DOHH2 (cell line): ENCODE measurements around the gene PAMR1.

Experiments used
- H3F3A ChIP-seq: fragments of 200-600 bp; sonication (generic), shearing (Covaris generic); 2 replicates; pipeline ENCODE4 v1.6.0; 2016; ENCODE audit warnings: antibody characterized with exemption, mild to moderate bottlenecking; ENCODE audit not compliant: control insufficient read depth, insufficient read depth
- H3K27ac ChIP-seq: fragments of 200-600 bp; sonication (generic); 2 replicates; pipeline ENCODE4 v1.5.1; 2014; ENCODE audit warnings: low read depth, mild to moderate bottlenecking, low read length, moderate library complexity
- H3K27me3 ChIP-seq: fragments of 200-600 bp; sonication (generic); 2 replicates; pipeline ENCODE4 v1.6.1; 2014; ENCODE audit warnings: mild to moderate bottlenecking, low read length, mixed read lengths; ENCODE audit not compliant: control insufficient read depth
- H3K36me3 ChIP-seq: fragments of 200-600 bp; sonication (generic); 2 replicates; pipeline ENCODE4 v1.6.1; 2014; ENCODE audit warnings: mild to moderate bottlenecking, low read length, moderate library complexity, mixed read lengths; ENCODE audit not compliant: control insufficient read depth
- H3K4me1 ChIP-seq: fragments of 200-600 bp; sonication (generic); 2 replicates; pipeline ENCODE4 v1.6.1; 2014; ENCODE audit warnings: mild to moderate bottlenecking, low read length, mixed read lengths; ENCODE audit not compliant: control insufficient read depth
- H3K4me2 ChIP-seq: fragments of 200-600 bp; sonication (generic); 2 replicates; pipeline ENCODE4 v1.6.0; 2014; ENCODE audit warnings: mild to moderate bottlenecking, low read length, moderate library complexity
- H3K4me3 ChIP-seq: fragments of 200-600 bp; sonication (generic); 2 replicates; pipeline ENCODE4 v1.5.1; 2014; ENCODE audit warnings: mild to moderate bottlenecking, low read length, mixed read lengths
- H3K79me2 ChIP-seq: fragments of 200-600 bp; sonication (generic); 2 replicates; pipeline ENCODE4 v1.6.1; 2014; ENCODE audit warnings: mild to moderate bottlenecking, low read length, mixed read lengths; ENCODE audit not compliant: control insufficient read depth
- H3K9me2 ChIP-seq: fragments of 200-600 bp; sonication (generic); replicated peaks from 2 replicates; pipeline ENCODE4 v1.6.1; 2014; ENCODE audit warnings: mild to moderate bottlenecking, low read length, mixed read lengths; ENCODE audit not compliant: control insufficient read depth
- H3K9me3 ChIP-seq: fragments of 200-600 bp; sonication (generic); 2 replicates; pipeline ENCODE4 v1.6.1; 2014; ENCODE audit warnings: antibody characterized with exemption, low read length, mixed read lengths; ENCODE audit not compliant: control insufficient read depth, insufficient read depth
- H4K20me1 ChIP-seq: fragments of 200-600 bp; sonication (generic); 2 replicates; pipeline ENCODE4 v1.6.0; 2014; ENCODE audit warnings: low read depth, mild to moderate bottlenecking, antibody characterized with exemption, low read length, moderate library complexity; ENCODE audit not compliant: control insufficient read depth, insufficient read depth
- EZH2phosphoT487 ChIP-seq: fragments of 200-600 bp; sonication (generic); IDR thresholded peaks from 2 replicates; pipeline ENCODE4 v1.6.1; 2017; ENCODE audit warnings: borderline replicate concordance, mild to moderate bottlenecking, antibody characterized with exemption, low read length, moderate library complexity, mixed read lengths
- TF ChIP-seq, protein P1 (sequence below): fragments of 200-600 bp; sonication (generic); IDR thresholded peaks from one replicate; pipeline ENCODE4 v1.5.1; 2014; ENCODE audit warnings: antibody characterized with exemption, mild to moderate bottlenecking, low read depth, low read length; ENCODE audit not compliant: poor library complexity, severe bottlenecking

Gene PAMR1

GRCh38 chr11:35543481-35543880 is 18.1 kb upstream of the PAMR1 start:
- Histone ChIP-seq H3K9me2 (no peaks in the 10 kb centered on the region), H3K79me2 (no peaks in the 10 kb centered on the region), H4K20me1 (no peaks in the 10 kb centered on the region), H3K27ac (no peak overlapping the region), H3F3A (no peaks in the 10 kb centered on the region), H3K9me3 (no peaks in the 10 kb centered on the region), H3K4me3 (no peak overlapping the region), H3K4me1 (no peaks in the 10 kb centered on the region), H3K36me3 (no peaks in the 10 kb centered on the region), H3K27me3 (no peaks in the 10 kb centered on the region), H3K4me2 (no peak overlapping the region)
- TF ChIP-seq, protein P1, sequence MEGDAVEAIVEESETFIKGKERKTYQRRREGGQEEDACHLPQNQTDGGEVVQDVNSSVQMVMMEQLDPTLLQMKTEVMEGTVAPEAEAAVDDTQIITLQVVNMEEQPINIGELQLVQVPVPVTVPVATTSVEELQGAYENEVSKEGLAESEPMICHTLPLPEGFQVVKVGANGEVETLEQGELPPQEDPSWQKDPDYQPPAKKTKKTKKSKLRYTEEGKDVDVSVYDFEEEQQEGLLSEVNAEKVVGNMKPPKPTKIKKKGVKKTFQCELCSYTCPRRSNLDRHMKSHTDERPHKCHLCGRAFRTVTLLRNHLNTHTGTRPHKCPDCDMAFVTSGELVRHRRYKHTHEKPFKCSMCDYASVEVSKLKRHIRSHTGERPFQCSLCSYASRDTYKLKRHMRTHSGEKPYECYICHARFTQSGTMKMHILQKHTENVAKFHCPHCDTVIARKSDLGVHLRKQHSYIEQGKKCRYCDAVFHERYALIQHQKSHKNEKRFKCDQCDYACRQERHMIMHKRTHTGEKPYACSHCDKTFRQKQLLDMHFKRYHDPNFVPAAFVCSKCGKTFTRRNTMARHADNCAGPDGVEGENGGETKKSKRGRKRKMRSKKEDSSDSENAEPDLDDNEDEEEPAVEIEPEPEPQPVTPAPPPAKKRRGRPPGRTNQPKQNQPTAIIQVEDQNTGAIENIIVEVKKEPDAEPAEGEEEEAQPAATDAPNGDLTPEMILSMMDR, result no peak
- no peak for TF ChIP-seq EZH2phosphoT487

- Histone ChIP-seq H3K4me3 (no peak overlapping the region), H3K4me1 (no peaks in the 10 kb centered on the region), H3K27ac (no peak overlapping the region)
Measured at GRCh38 chr11:35541621-35542375, 16.4 kb upstream of the PAMR1 start.

GRCh38 chr11:35540526-35540925 is 15.1 kb upstream of the PAMR1 start:
- Histone ChIP-seq H3K4me1 (no peaks in the 10 kb centered on the region), H3K4me3 (no peak overlapping the region), H3F3A (no peaks in the 10 kb centered on the region), H3K27ac (no peak overlapping the region), H3K4me2 (no peak overlapping the region), H3K36me3 (no peaks in the 10 kb centered on the region), H3K9me2 (no peaks in the 10 kb centered on the region), H3K9me3 (no peaks in the 10 kb centered on the region), H4K20me1 (no peaks in the 10 kb centered on the region), H3K79me2 (no peaks in the 10 kb centered on the region), H3K27me3 (no peaks in the 10 kb centered on the region)
- TF ChIP-seq, protein P1, result no peak
- TF ChIP-seq EZH2phosphoT487, result no peak

More at GRCh38 chr11:35541621-35542375, 16.4 kb upstream of the PAMR1 start:
- Histone ChIP-seq H3F3A (no peaks in the 10 kb centered on the region), H3K27me3 (no peaks in the 10 kb centered on the region), H3K79me2 (no peaks in the 10 kb centered on the region), H4K20me1 (no peaks in the 10 kb centered on the region), H3K4me2 (no peak overlapping the region), H3K9me2 (no peaks in the 10 kb centered on the region), H3K9me3 (no peaks in the 10 kb centered on the region), H3K36me3 (no peaks in the 10 kb centered on the region)
- no peak for TF ChIP-seq EZH2phosphoT487
- TF ChIP-seq, protein P1, result no peak
